ENCODE data around the gene SCAPER. TPM values are rescaled to one million over a fixed set of nuclear protein-coding genes. Genes with fewer than 3 reads are reported as not detected.

Gene SCAPER
- total and polyA plus RNA-seq, 8 donors, result 3.0 to 23.8 (median 14.2) TPM

GRCh38 chr15:76327191-76328105 is 577.7 kb downstream of the SCAPER start:
- H3K36me3 ChIP-seq, result no peaks in the 10 kb centered on the region
- ATAC-seq (no peak), DNase-seq (no peak), FAIRE-seq (no peak)
- no peak overlapping the region for H3K4me3 ChIP-seq
- H3K4me1 ChIP-seq, result no peaks in the 10 kb centered on the region
- 72 to 82% methylated on average over 8 of the region's 8 CpGs for WGBS, 2 donors
- intact Hi-C loops (cut with DNase I), result loop anchor here in 1 of 3 donors (5.0 kb wide), 1 partner anchor 135 kb away; no protein-coding TSS in a partner anchor
- H3K9me3 ChIP-seq, result no peaks in the 10 kb centered on the region
- no peak overlapping the region for H3K27ac ChIP-seq
- TF ChIP-seq, protein P1, sequence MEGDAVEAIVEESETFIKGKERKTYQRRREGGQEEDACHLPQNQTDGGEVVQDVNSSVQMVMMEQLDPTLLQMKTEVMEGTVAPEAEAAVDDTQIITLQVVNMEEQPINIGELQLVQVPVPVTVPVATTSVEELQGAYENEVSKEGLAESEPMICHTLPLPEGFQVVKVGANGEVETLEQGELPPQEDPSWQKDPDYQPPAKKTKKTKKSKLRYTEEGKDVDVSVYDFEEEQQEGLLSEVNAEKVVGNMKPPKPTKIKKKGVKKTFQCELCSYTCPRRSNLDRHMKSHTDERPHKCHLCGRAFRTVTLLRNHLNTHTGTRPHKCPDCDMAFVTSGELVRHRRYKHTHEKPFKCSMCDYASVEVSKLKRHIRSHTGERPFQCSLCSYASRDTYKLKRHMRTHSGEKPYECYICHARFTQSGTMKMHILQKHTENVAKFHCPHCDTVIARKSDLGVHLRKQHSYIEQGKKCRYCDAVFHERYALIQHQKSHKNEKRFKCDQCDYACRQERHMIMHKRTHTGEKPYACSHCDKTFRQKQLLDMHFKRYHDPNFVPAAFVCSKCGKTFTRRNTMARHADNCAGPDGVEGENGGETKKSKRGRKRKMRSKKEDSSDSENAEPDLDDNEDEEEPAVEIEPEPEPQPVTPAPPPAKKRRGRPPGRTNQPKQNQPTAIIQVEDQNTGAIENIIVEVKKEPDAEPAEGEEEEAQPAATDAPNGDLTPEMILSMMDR (IDR thresholded peaks at IDR 0.05), result no peak
- H3K27me3 ChIP-seq, result no peaks in the 10 kb centered on the region

- Histone ChIP-seq H3K4me1 (no peaks in the 10 kb centered on the region), H3K27me3 (no peaks in the 10 kb centered on the region), H3K4me3 (no peak overlapping the region), H3K36me3 (no peaks in the 10 kb centered on the region), H3K9me3 (no peaks in the 10 kb centered on the region), H3K27ac (no peak overlapping the region)
- 81% methylated on average over 2 of the region's 2 CpGs for WGBS, 2 donors
- intact Hi-C loops (cut with DNase I), result loop anchor here in 1 of 3 donors (5.0 kb wide), 1 partner anchor 133 kb away; no protein-coding TSS in a partner anchor
- no peak for ATAC-seq
- DNase-seq, result no peak
- TF ChIP-seq, protein P1 (IDR thresholded peaks at IDR 0.05), result no peak
- no peak for FAIRE-seq
Observed at GRCh38 chr15:76325704-76326103, 579.4 kb downstream of the SCAPER start.

GRCh38 chr15:76324066-76324465 is 581.1 kb downstream of the SCAPER start:
- no peaks in the 10 kb centered on the region for H3K4me1 ChIP-seq
- H3K4me3 ChIP-seq, result no peak overlapping the region
- DNase-seq, result no peak
- H3K9me3 ChIP-seq, result no peaks in the 10 kb centered on the region
- no peaks in the 10 kb centered on the region for H3K36me3 ChIP-seq
- intact Hi-C loops (cut with DNase I), result no loop called here
- no peak for ATAC-seq
- FAIRE-seq, result no peak
- no peaks in the 10 kb centered on the region for H3K27me3 ChIP-seq
- H3K27ac ChIP-seq, result no peak overlapping the region
- TF ChIP-seq, protein P1 (IDR thresholded peaks at IDR 0.05), result no peak
- WGBS, 2 donors, result 48 to 66% methylated on average over 3 of the region's 3 CpGs

DNA sequence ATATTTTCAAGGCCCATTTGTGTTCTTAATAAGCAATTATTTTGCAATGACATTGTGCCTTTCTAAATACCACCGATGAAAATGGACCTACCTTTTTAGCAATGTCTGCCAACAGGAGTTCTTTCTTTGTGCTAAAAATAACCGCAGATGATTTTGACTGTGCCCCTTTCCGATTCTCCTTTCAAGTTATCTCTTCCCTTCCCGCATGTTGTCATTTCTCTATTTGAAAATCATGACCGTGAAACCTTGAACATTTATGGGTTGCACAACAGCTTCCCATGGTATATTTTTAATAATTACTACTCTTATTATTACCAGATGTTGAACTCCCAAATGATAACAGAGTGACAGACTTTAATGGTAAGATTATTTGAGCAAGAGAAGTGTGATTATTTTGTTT is 583.5 kb downstream of the SCAPER start:
- ATAC-seq (no peak), FAIRE-seq (no peak), DNase-seq (no peak)
- Histone ChIP-seq H3K27ac (no peak overlapping the region), H3K9me3 (no peaks in the 10 kb centered on the region), H3K4me1 (no peaks in the 10 kb centered on the region), H3K36me3 (no peaks in the 10 kb centered on the region), H3K4me3 (no peak overlapping the region), H3K27me3 (no peaks in the 10 kb centered on the region)
- WGBS, 2 donors, result 24 to 28% methylated on average over 5 of the region's 5 CpGs
- TF ChIP-seq, protein P1 (IDR thresholded peaks at IDR 0.05), result no peak
- intact Hi-C loops (cut with DNase I), result no loop called here

GRCh38 chr15:76321171-76321570 is 584.0 kb downstream of the SCAPER start:
- 51 to 59% methylated on average over 10 of the region's 10 CpGs for WGBS, 2 donors
- H3K36me3 ChIP-seq, result no peaks in the 10 kb centered on the region
- no peaks in the 10 kb centered on the region for H3K9me3 ChIP-seq
- no peak overlapping the region for H3K4me3 ChIP-seq
- no peak for ATAC-seq
- DNase-seq, result no peak
- H3K27me3 ChIP-seq, result no peaks in the 10 kb centered on the region
- TF ChIP-seq, protein P1 (IDR thresholded peaks at IDR 0.05), result no peak
- H3K4me1 ChIP-seq, result no peaks in the 10 kb centered on the region
- intact Hi-C loops (cut with DNase I), result no loop called here
- no peak for FAIRE-seq
- no peak overlapping the region for H3K27ac ChIP-seq
